HG03139 (cell line): ENCODE data around the gene ARL4C.

ENCODE experiments used
- ATAC-seq: cut with Tn5 transposase; IDR thresholded peaks from one replicate; pipeline ENCODE4 v1.9.1; 2021; ENCODE audit not compliant: unreplicated experiment

Gene ARL4C

GRCh38 chr2:234500394-234501006 is 3.6 kb upstream of the ARL4C start:
- peak; percentile 52 for ATAC-seq

- ATAC-seq: no peak
Observed at GRCh38 chr2:234497594-234498235, 834 bp upstream of the ARL4C start.

- peak; percentile 41 for ATAC-seq
Observed at GRCh38 chr2:234496055-234496834, 636 bp downstream of the ARL4C start.

DNA sequence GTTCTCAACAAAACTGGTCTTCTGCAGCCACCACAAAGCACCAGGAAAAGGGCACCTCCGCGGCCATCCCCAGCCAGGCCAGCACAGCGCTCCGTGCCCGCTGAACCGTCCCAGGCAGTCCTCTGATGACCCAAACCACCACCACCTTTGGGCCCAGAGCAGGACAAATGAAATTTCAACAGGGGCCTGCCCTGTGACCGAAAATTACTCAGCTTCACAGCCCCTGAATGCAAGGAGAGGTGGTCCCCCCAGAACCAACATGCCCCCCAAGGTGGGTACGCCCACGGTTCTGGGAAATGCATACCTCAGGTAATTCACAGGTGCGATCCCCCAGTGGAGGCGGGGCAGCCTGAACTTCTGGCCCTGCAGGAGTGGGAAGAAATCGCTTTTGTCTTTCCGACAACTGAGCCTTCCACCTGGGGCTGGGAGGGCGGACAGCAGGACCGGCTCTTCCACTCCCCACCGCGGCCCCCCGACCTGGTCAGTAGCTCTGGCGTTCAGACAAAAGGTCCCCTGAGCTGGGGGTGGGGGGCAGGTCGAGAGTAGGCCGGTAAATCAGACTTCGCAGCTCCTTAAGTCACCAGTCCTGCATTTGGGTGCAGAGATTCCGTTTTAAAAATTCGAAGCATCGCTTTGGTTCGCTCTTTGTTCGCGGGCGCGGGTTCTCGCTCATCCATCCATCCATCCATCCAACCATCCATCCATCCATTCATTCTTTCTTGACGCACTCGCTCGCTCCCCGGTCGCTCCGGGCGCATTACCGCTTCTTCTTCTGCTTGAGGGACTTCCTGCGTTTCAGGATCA is 1.4 kb downstream of the ARL4C start:
- no peak for ATAC-seq

DNA sequence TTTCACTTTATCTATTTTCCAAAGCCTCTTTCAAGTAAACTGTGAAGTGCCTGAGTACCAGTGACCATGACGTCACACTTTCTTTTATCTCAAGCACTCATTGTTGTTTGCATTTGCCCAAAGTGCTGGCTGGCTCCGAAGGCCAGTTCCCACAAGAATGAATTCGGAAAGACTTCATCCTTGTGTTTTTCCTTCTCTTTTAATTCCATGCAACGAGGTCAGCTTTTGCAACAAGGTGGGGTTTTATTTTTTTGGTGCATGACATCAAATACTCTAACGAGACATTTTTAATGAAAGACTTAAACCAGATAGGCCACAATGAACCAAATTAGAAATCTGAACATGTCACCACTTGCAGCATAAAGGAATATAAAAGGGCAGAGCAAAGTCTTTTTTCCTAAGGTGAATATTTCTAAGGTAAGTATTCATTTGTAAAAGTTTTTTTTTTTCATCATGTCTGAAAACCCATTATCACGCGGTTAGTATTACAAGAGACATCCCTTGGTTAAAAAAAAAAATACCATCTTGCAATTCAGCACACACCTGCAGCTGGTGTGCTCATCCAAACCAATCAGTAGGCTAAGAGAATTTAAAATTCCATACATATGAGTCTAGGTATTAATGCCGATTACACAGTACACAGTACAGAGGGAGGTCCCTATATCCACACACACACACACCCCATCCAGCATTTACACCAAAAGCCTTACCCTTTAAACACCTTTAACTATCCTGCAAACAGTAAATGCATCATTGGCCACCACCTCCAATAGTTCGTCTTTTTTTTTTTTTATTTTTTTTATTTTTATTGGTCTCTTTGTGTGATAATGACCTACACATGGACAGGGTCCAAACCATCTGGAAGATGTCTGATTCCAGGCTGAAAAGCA is 2.3 kb downstream of the ARL4C start:
- no peak for ATAC-seq

DNA sequence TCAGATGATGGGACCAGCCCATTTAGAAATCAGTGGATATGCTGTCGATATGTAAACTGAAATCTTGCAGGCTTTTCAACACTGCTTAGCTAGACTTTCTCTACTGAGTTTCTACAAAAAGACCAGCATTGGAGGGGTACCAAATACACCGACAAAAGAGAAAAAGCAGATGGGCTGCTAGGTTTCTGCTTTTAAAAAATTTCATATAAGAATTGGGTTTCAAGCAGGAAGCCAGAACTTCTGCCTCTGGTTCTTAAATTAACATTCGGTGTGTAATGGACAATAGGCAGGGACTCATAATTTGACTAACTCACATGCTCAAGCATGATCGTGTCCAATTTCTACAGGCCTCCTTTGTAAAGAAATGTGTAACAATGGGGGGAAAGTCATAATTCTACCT is 3.1 kb downstream of the ARL4C start:
- ATAC-seq: no peak

DNA sequence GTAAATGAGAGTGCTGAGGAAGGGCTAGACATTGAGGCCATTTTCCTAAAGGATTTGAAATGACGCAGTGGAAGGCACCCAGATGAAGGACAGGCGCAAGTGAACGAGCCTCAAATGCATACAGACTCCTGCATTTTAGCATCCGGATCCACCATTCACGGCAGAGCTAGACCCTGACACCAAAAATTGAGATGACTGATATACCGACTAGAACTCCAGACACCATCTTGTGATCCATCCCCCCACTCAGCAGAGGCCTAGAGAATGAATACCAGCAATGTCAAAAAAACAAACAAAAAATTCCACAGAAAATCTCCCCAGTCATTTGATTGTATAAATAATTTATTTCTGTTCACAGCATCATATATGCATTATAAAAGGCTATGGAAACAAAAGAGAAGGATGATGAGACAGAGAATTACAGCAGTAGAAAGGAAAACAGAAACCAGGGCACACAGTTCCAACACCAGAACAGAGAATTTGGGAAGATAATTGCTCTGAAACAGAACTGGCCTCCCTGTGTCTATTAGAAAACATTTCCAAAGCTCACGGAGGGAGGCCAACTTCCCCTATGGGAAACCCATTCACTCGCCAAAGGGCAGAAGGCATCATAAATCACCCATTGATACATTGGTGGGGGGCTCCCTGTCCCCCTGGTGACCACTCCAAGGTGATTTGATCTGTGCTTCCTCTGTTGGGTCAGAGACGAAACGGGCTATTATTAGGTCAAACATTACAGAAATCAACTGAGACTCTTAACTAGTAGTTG is 4.0 kb downstream of the ARL4C start:
- no peak for ATAC-seq

DNA sequence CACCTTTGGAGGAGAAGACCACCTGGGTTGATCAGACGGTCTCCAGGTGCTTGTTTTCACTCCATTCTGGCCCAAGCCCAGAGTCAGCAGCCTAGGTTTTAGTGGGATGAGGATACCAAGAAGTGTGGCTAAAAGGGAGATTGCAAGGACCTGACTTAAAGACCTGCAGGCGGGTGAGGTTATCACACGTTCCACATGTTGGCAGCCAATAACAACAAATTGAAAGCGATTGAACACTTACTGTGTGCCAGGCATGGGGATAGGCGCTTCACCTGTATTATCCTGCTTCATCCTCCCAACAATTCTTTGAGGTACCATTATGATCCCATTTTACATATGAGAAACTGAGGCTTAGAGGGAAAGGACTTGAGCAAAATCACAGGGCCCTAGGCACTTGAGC is 5.0 kb downstream of the ARL4C start:
- no peak for ATAC-seq

DNA sequence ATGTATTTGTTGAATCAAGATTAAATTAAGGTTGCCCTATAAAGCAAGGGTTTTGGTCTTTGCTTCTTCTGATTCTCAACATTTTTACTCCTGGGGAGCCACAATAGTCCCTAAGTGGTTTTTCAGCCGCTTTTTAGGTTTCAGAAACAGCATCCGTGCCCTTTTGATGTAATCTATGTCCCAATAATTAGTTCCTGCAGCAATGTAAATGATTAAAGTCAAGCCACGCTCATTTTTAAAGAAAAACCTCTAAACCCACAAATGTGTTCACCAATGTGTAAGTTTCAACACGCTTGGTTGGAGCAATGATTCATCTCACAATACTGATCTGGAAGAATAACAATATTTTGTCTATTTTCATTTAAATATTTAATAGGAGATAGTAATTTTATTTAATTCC is 5.6 kb downstream of the ARL4C start:
- no peak for ATAC-seq

- ATAC-seq: no peak
Observed at GRCh38 chr2:234490271-234491091, 6.4 kb downstream of the ARL4C start.

DNA sequence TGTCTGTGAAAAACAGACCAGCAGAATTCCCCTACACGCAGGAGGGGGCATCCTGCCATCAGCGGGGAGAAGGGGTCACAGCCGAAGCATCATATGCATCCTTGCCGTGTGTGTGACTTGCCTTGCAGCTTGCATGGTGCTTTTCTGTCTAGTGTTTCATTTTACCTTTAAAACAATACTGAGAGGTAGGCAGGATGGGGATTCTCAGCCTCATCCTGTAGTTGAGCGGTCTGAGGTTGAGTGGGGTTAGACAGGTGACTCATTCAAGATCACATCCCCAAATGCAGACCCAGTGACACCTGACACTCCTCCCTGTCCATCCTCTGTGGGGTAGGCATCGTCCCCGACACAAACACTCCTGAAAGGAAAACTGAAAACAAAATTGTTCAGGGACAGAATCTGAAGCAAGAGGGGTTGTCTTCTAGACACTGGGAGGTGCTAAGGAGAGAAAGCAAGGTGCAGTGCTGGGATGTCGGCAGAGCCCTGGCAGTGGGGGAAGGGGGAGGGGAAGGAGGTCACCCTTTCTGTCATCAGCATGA is 7.9 kb downstream of the ARL4C start:
- ATAC-seq: peak; percentile 62

GRCh38 chr2:234488486-234488885 is 8.4 kb downstream of the ARL4C start:
- no peak for ATAC-seq

DNA sequence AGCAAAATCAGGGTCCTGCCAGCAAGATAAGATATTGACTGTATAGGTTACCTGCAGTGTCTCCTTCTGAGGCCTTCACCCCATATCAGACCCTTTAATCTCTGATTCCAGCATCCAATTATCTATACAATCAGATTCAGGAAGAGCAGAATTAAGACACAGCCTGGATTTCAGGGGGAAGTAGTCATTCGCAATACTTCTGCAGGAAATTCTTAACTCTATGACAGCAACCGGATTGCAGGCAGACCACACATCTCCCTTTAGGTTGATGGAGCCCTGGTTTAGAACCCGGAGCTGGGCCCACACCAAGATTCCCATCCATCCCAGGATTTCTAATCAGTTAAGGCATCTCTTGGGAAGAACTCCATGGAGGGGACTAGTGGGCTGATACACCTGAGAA is 9.5 kb downstream of the ARL4C start:
- ATAC-seq: no peak

- ATAC-seq: no peak
Observed at GRCh38 chr2:234483568-234484251, 13.2 kb downstream of the ARL4C start.

GRCh38 chr2:234481301-234481700 is 15.6 kb downstream of the ARL4C start:
- no peak for ATAC-seq

DNA sequence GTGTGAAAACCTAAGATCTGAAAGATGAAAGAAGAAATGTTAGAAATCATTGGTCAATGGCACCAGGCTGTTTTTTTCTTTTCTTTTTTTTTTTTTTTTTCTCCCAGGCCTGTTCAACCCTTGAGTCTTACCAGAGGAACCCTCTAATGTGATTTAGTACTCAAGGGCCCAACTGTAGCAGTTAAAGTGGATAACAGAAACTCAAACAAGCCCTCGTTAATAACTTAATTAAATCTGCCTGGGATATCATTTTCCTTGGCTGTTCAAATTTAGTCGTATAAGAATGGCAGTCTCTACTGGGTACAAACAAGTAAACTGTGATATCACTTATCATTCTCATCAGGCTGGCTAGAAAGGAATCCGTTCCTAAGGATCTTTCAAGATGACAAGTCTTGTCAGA is 16.5 kb downstream of the ARL4C start:
- no peak for ATAC-seq

GRCh38 chr2:234479465-234479864 is 17.4 kb downstream of the ARL4C start:
- no peak for ATAC-seq
